SK-N-SH (cell line): ENCODE results near the gene CHST10.

Experiments
- CHD2 ChIP-seq: fragments of 150-350 bp; IDR thresholded peaks from 2 replicates; pipeline ENCODE4 v1.6.1; 2018; ENCODE audit warnings: low read length; ENCODE audit not compliant: partially characterized antibody
- POLR2AphosphoS5 ChIP-seq: IDR thresholded peaks from 2 replicates; pipeline ENCODE4 v1.6.1; 2012; ENCODE audit warnings: low read depth, low read length
- RFX5 ChIP-seq: IDR thresholded peaks from 2 replicates; pipeline ENCODE4 v1.6.1; 2012; ENCODE audit warnings: mild to moderate bottlenecking, improper control_type of control experiment, low read length
- SIN3A ChIP-seq: IDR thresholded peaks from 2 replicates; pipeline ENCODE4 v1.6.1; 2012; ENCODE audit warnings: low read depth, mild to moderate bottlenecking, low read length, moderate library complexity, borderline replicate concordance
- TAF1 ChIP-seq: IDR thresholded peaks from 2 replicates; pipeline ENCODE4 v1.6.1; 2012; ENCODE audit warnings: low read depth, mild to moderate bottlenecking, low read length, moderate library complexity, borderline replicate concordance
- TF ChIP-seq, protein P1 (sequence below): fragments of 200-600 bp; sonication (generic); IDR thresholded peaks from 2 replicates; pipeline ENCODE4 v1.6.1; 2017; ENCODE audit warnings: antibody characterized with exemption, mild to moderate bottlenecking, moderate library complexity
- TF ChIP-seq, protein P2 (sequence below): IDR thresholded peaks from 2 replicates; pipeline ENCODE4 v1.4.0; 2012; ENCODE audit warnings: low read depth, borderline replicate concordance

DNA sequence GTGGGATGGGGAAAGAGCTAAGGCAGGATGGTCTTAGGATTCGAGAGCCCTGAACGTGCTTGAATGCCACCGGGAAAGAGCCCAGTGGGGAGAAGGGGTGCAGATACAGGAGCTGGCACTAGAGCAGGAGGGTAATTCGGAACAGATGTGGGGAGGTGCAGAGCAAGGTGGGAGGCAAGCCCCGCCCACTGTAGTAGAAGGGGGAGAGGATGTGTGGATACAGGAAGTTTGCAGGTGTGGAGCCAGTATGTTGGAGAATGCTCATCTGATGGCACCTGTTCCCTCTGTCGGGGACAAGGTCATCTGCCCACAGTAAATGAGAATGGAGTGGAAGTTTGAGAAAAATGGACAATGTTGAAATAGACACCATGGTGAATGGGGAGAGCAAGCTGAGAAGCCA, 28.8 kb downstream of the CHST10 start:
- TF ChIP-seq POLR2AphosphoS5 (no peak), SIN3A (no peak), TAF1 (no peak), RFX5 (no peak), CHD2 (no peak)
- TF ChIP-seq, protein P1, sequence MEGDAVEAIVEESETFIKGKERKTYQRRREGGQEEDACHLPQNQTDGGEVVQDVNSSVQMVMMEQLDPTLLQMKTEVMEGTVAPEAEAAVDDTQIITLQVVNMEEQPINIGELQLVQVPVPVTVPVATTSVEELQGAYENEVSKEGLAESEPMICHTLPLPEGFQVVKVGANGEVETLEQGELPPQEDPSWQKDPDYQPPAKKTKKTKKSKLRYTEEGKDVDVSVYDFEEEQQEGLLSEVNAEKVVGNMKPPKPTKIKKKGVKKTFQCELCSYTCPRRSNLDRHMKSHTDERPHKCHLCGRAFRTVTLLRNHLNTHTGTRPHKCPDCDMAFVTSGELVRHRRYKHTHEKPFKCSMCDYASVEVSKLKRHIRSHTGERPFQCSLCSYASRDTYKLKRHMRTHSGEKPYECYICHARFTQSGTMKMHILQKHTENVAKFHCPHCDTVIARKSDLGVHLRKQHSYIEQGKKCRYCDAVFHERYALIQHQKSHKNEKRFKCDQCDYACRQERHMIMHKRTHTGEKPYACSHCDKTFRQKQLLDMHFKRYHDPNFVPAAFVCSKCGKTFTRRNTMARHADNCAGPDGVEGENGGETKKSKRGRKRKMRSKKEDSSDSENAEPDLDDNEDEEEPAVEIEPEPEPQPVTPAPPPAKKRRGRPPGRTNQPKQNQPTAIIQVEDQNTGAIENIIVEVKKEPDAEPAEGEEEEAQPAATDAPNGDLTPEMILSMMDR, result no peak
- TF ChIP-seq, protein P2, sequence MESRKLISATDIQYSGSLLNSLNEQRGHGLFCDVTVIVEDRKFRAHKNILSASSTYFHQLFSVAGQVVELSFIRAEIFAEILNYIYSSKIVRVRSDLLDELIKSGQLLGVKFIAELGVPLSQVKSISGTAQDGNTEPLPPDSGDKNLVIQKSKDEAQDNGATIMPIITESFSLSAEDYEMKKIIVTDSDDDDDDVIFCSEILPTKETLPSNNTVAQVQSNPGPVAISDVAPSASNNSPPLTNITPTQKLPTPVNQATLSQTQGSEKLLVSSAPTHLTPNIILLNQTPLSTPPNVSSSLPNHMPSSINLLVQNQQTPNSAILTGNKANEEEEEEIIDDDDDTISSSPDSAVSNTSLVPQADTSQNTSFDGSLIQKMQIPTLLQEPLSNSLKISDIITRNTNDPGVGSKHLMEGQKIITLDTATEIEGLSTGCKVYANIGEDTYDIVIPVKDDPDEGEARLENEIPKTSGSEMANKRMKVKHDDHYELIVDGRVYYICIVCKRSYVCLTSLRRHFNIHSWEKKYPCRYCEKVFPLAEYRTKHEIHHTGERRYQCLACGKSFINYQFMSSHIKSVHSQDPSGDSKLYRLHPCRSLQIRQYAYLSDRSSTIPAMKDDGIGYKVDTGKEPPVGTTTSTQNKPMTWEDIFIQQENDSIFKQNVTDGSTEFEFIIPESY, result no peak
